ENCODE data around the gene RTF1. TPM values are rescaled to one million over a fixed set of nuclear protein-coding genes. Genes with fewer than 3 reads are reported as not detected.

The RTF1 gene
- total RNA-seq, 6 donors from 2014 or later, result 22.6 to 58.1 (median 27.2) TPM

- TF ChIP-seq, protein P1, sequence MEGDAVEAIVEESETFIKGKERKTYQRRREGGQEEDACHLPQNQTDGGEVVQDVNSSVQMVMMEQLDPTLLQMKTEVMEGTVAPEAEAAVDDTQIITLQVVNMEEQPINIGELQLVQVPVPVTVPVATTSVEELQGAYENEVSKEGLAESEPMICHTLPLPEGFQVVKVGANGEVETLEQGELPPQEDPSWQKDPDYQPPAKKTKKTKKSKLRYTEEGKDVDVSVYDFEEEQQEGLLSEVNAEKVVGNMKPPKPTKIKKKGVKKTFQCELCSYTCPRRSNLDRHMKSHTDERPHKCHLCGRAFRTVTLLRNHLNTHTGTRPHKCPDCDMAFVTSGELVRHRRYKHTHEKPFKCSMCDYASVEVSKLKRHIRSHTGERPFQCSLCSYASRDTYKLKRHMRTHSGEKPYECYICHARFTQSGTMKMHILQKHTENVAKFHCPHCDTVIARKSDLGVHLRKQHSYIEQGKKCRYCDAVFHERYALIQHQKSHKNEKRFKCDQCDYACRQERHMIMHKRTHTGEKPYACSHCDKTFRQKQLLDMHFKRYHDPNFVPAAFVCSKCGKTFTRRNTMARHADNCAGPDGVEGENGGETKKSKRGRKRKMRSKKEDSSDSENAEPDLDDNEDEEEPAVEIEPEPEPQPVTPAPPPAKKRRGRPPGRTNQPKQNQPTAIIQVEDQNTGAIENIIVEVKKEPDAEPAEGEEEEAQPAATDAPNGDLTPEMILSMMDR (IDR thresholded peaks at IDR 0.05), result no peak
- no peak for TF ChIP-seq POLR2A (IDR thresholded peaks at IDR 0.05)
- TF ChIP-seq POLR2AphosphoS5 (IDR thresholded peaks at IDR 0.05), result no peak
- no peak for TF ChIP-seq EP300 (IDR thresholded peaks at IDR 0.05)
- ATAC-seq (ENCODE audit: low FRiP score in 2 of 2) (no peak), DNase-seq (no peak)
- Histone ChIP-seq H3K36me3 (peaks cover 3 to 62% (median 34%) of the 10 kb centered on the region in 4 donors), H3K27me3 (no peaks in the 10 kb centered on the region), H3K4me3 (no peak overlapping the region), H3K4me1 (peaks cover 0 to 6% (median 2%) of the 10 kb centered on the region in 4 donors), H3K9me3 (no peaks in the 10 kb centered on the region), H3K27ac (no peak overlapping the region)
- 94 to 95% methylated on average over 2 of the region's 2 CpGs for WGBS, 2 donors
Observed at GRCh38 chr15:41392659-41393058, 24.2 kb upstream of the RTF1 start.

DNA sequence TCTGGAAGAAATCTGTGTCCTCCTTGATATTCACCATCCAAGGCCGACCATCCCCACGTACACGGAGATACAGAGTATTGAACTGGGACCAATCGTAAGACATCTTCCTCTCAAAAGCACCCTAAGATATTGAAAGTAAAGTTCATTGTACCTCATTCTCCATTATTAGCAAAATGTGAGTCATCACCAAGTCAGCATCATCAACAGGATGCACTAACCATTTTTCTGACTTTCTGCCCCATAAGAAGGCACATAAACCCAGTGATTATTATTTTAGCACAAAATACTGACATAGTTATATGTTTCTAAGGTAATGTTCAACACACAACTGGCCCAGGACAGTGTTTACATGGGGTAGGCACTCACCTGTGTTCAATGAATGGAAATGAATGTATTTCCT, 22.0 kb upstream of the RTF1 start:
- no peaks in the 10 kb centered on the region for H3K27me3 ChIP-seq
- ATAC-seq (ENCODE audit: low FRiP score in 2 of 2) (no peak), DNase-seq (no peak)
- H3K36me3 ChIP-seq, result peaks cover 3 to 49% (median 26%) of the 10 kb centered on the region in 4 donors
- TF ChIP-seq POLR2A (IDR thresholded peaks at IDR 0.05) (no peak), POLR2AphosphoS5 (IDR thresholded peaks at IDR 0.05) (no peak), EP300 (IDR thresholded peaks at IDR 0.05) (no peak)
- TF ChIP-seq, protein P1 (IDR thresholded peaks at IDR 0.05), result no peak
- no peak overlapping the region for H3K4me3 ChIP-seq
- 97 to 99% methylated on average over 4 of the region's 4 CpGs for WGBS, 2 donors
- H3K4me1 ChIP-seq, result peaks cover 0 to 6% (median 2%) of the 10 kb centered on the region in 4 donors
- no peaks in the 10 kb centered on the region for H3K9me3 ChIP-seq
- no peak overlapping the region for H3K27ac ChIP-seq

DNA sequence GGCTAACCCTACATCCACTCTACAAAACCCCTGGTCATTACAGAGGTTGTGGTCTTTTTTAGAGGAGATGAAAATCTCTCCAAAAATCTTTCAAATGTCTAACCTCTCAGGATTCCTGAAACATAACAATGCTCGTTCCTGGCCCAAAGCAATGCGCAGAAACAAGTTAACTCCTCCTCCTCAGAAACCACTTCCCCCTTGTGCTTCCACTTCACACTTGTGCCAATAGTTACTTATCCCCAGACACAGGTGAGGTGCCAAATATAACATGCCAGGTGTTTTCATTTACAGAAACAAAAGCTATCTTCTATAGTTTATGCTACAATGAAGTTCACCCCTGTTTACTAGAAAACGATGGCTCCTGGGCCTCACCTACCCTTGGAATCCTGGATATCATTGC, 20.8 kb upstream of the RTF1 start:
- TF ChIP-seq, protein P1 (IDR thresholded peaks at IDR 0.05), result no peak
- no peak for TF ChIP-seq POLR2A (IDR thresholded peaks at IDR 0.05)
- 41 to 55% methylated on average over 3 of the region's 3 CpGs for WGBS, 2 donors
- Histone ChIP-seq H3K27me3 (no peaks in the 10 kb centered on the region), H3K4me1 (peaks cover 1 to 6% (median 4%) of the 10 kb centered on the region in 4 donors), H3K27ac (peak overlapping the region in 1 of 4 donors; percentile 35), H3K36me3 (peaks cover 3 to 44% (median 21%) of the 10 kb centered on the region in 4 donors), H3K4me3 (peak overlapping the region in 1 of 4 donors; percentile 4), H3K9me3 (no peaks in the 10 kb centered on the region)
- DNase-seq (peak in 1 of 2 donors; percentile 59), ATAC-seq (ENCODE audit: low FRiP score in 2 of 2) (peak in 1 of 2 donors; percentile 77)

GRCh38 chr15:41401904-41402267, 15.0 kb upstream of the RTF1 start:
- ATAC-seq (ENCODE audit: low FRiP score in 2 of 2) (peak in 1 of 2 donors; percentile 39), DNase-seq (no peak)
- no peaks in the 10 kb centered on the region for H3K27me3 ChIP-seq
- 8% methylated on average over 9 of the region's 9 CpGs for WGBS, 2 donors
- peak overlapping the region; percentile 83 to 97 (median 92) for H3K27ac ChIP-seq
- TF ChIP-seq EP300 (IDR thresholded peaks at IDR 0.05), result no peak
- no peak for TF ChIP-seq POLR2A (IDR thresholded peaks at IDR 0.05)
- TF ChIP-seq POLR2AphosphoS5 (IDR thresholded peaks at IDR 0.05), result no peak
- H3K36me3 ChIP-seq, result no peaks in the 10 kb centered on the region
- peaks cover 4 to 18% (median 13%) of the 10 kb centered on the region in 4 donors for H3K4me1 ChIP-seq
- H3K9me3 ChIP-seq, result no peaks in the 10 kb centered on the region
- H3K4me3 ChIP-seq, result peak overlapping the region; percentile 54 to 91 (median 74)

GRCh38 chr15:41407341-41407740, 9.6 kb upstream of the RTF1 start:
- Histone ChIP-seq H3K27ac (peak overlapping the region in 1 of 4 donors; percentile 53), H3K4me3 (no peak overlapping the region), H3K36me3 (no peaks in the 10 kb centered on the region), H3K27me3 (no peaks in the 10 kb centered on the region), H3K4me1 (peaks cover 4 to 8% (median 5%) of the 10 kb centered on the region in 4 donors), H3K9me3 (no peaks in the 10 kb centered on the region)
- DNase-seq, result no peak
- 73 to 86% methylated on average over 5 of the region's 5 CpGs for WGBS, 2 donors
- no peak for ATAC-seq (ENCODE audit: low FRiP score in 2 of 2)
- TF ChIP-seq EP300 (IDR thresholded peaks at IDR 0.05) (no peak), POLR2A (IDR thresholded peaks at IDR 0.05) (no peak), POLR2AphosphoS5 (IDR thresholded peaks at IDR 0.05) (no peak)
- TF ChIP-seq, protein P1 (IDR thresholded peaks at IDR 0.05), result no peak

Measured in upper lobe of left lung (tissue), 6 donors.